Subcutaneous abdominal adipose tissue (tissue), 5 donors: ENCODE data around the gene GALNT7.
"Not testable (repeated sequence)": the region's sequence is repeated elsewhere in the genome, so short reads cannot be mapped to it uniquely, and the experiment has no call there.

Experiments
- H3K27ac ChIP-seq: one replicate; pipeline ENCODE4 v1.7.0; 2013; ENCODE audit warnings: low read depth, mild to moderate bottlenecking, inconsistent platforms, low read length, moderate library complexity
- H3K27me3 ChIP-seq, 5 donors: one replicate each; pipeline ENCODE4 v1.7.0; 2013; ENCODE audit warnings: low read length in 5 of 5, inconsistent platforms in 1 of 5; ENCODE audit not compliant: control insufficient read depth in 5 of 5, insufficient read depth in 4 of 5
- H3K36me3 ChIP-seq, 5 donors: one replicate each; pipeline ENCODE4 v1.7.0; 2013; ENCODE audit warnings: low read length in 5 of 5; ENCODE audit not compliant: control insufficient read depth in 5 of 5, insufficient read depth in 5 of 5
- H3K4me1 ChIP-seq, 5 donors: one replicate each; pipeline ENCODE4 v1.7.0; 2013; ENCODE audit warnings: low read length in 5 of 5, mild to moderate bottlenecking in 3 of 5, moderate library complexity in 1 of 5; ENCODE audit not compliant: control insufficient read depth in 5 of 5, insufficient read depth in 5 of 5
- H3K4me3 ChIP-seq, 5 donors: one replicate each; pipeline ENCODE4 v1.7.0; 2013; ENCODE audit warnings: low read length in 5 of 5, low read depth in 1 of 5
- H3K9ac ChIP-seq, 5 donors: one replicate each; pipeline ENCODE4 v1.7.0; 2013; ENCODE audit warnings: low read length in 5 of 5, mild to moderate bottlenecking in 4 of 5, moderate library complexity in 3 of 5
- H3K9me3 ChIP-seq, 5 donors: one replicate each; pipeline ENCODE4 v1.7.0; 2013; ENCODE audit warnings: low read length in 5 of 5; ENCODE audit not compliant: control insufficient read depth in 5 of 5
- donor health status: healthy.
- donor health status: healthy.
- donor health status: healthy.
- donor health status: healthy.
- donor health status: healthy.

The GALNT7 gene

DNA sequence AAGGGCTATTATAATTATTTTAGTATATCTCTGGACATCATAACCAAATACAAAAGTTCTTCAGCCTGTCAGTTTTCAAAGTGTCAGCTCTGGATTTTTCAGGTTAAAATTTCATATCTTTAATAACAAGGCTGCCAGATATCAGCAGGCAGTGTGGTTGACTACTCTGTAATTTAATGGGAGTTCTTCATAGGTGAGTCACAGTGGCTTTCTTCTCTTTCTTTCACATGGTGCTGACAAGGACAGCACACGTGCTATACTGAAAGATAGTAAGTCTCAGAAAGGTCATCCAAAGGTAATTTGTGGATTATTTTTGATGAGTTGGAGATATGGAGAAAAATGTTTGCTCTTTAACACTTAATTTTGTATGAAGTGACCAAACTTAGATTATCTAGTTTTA lies 43.2 kb downstream of the GALNT7 start:
- Histone ChIP-seq H3K27ac (no peak overlapping the region), H3K36me3 (no peaks in the 10 kb centered on the region), H3K9me3 (no peaks in the 10 kb centered on the region), H3K27me3 (no peaks in the 10 kb centered on the region), H3K4me1 (no peaks in the 10 kb centered on the region), H3K4me3 (no peak overlapping the region), H3K9ac (no peak overlapping the region)

DNA sequence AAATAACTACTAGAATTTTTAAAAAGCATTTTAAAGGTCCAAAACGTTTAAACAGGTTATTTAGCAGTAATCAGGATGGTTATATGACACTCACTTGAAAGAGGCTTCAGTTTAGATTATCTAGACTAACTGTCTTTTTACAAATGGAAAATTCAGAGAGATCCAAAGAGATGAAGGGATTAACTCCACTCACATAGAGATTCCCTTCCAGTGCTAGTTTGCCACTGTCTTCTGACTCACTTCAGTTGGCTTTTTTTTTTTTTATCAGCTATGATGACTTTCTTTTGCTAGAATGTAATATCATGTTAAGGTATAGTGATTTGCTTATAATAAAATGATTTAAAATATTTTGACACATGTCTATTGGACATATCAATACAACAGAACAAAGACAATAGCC lies 43.8 kb downstream of the GALNT7 start:
- no peak overlapping the region for H3K9ac ChIP-seq
- H3K4me3 ChIP-seq = no peak overlapping the region
- no peaks in the 10 kb centered on the region for H3K4me1 ChIP-seq
- H3K27me3 ChIP-seq = no peaks in the 10 kb centered on the region
- H3K36me3 ChIP-seq = no peaks in the 10 kb centered on the region
- H3K27ac ChIP-seq = no peak overlapping the region
- H3K9me3 ChIP-seq = no peaks in the 10 kb centered on the region

DNA sequence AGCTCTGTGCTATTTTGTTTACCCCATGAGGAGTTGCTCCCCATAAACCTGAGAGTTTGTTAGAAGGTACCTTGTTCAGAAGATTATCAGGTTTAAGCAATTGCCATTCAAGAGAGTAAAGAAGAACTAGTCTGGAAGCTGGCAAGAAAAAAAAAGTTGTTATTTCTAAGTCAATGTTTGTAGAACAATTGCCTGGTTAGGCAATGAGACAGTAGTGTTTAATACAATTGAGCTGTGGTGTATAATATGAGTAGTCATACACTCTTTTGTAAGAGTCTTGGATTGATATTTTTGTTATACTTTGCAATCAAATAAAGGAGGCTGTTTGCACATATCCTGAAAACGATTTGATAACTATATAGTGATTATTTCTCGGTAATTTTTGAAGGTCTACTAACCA lies 44.7 kb downstream of the GALNT7 start:
- Histone ChIP-seq H3K9ac (no peak overlapping the region), H3K4me1 (no peaks in the 10 kb centered on the region), H3K27me3 (no peaks in the 10 kb centered on the region), H3K4me3 (no peak overlapping the region), H3K36me3 (no peaks in the 10 kb centered on the region), H3K9me3 (no peaks in the 10 kb centered on the region), H3K27ac (no peak overlapping the region)

- H3K27me3 ChIP-seq = no peaks in the 10 kb centered on the region
- H3K4me3 ChIP-seq = no peak overlapping the region
- H3K4me1 ChIP-seq = no peaks in the 10 kb centered on the region
- H3K27ac ChIP-seq = no peak overlapping the region
- no peaks in the 10 kb centered on the region for H3K9me3 ChIP-seq
- no peaks in the 10 kb centered on the region for H3K36me3 ChIP-seq
- H3K9ac ChIP-seq = no peak overlapping the region
These were observed 45.6 kb downstream of the GALNT7 start for GRCh38 chr4:173214231-173214630.

DNA sequence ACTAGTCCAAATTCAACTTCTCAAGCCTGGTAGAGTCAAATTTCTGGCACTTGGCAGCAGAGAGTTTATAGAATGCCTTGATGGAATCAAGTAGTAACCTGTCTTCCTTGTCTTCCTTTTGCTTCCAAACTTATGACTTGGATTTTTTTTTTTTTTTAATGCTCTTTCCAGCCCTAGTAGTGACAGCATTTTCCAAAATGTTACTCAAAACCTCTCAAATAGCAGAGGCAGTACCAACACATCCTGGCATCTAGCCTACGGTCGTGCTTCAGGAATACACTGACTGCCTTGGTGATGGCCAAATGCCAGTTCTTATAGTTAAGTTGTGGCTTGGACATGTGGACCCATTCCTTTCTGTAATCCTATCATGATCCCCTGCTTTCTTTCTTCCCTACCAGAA lies 46.0 kb downstream of the GALNT7 start:
- H3K4me1 ChIP-seq = no peaks in the 10 kb centered on the region
- no peak overlapping the region for H3K4me3 ChIP-seq
- no peaks in the 10 kb centered on the region for H3K36me3 ChIP-seq
- no peak overlapping the region for H3K27ac ChIP-seq
- no peak overlapping the region for H3K9ac ChIP-seq
- no peaks in the 10 kb centered on the region for H3K9me3 ChIP-seq
- no peaks in the 10 kb centered on the region for H3K27me3 ChIP-seq

- Histone ChIP-seq H3K9me3 (no peaks in the 10 kb centered on the region), H3K9ac (no peak overlapping the region), H3K4me1 (no peaks in the 10 kb centered on the region), H3K4me3 (no peak overlapping the region), H3K27ac (no peak overlapping the region), H3K36me3 (no peaks in the 10 kb centered on the region), H3K27me3 (no peaks in the 10 kb centered on the region)
These were observed 48.5 kb downstream of the GALNT7 start for GRCh38 chr4:173217075-173217474.

GRCh38 chr4:173217727-173218126 lies 49.1 kb downstream of the GALNT7 start:
- H3K27me3 ChIP-seq = no peaks in the 10 kb centered on the region
- no peak overlapping the region for H3K9ac ChIP-seq
- H3K27ac ChIP-seq = no peak overlapping the region
- H3K9me3 ChIP-seq = no peaks in the 10 kb centered on the region
- H3K4me1 ChIP-seq = no peaks in the 10 kb centered on the region
- H3K36me3 ChIP-seq = no peaks in the 10 kb centered on the region
- H3K4me3 ChIP-seq = no peak overlapping the region

GRCh38 chr4:173218411-173219125 lies 50.0 kb downstream of the GALNT7 start:
- no peaks in the 10 kb centered on the region for H3K4me1 ChIP-seq
- H3K27me3 ChIP-seq = no peaks in the 10 kb centered on the region
- H3K9ac ChIP-seq = no peak overlapping the region
- no peak overlapping the region for H3K27ac ChIP-seq
- no peaks in the 10 kb centered on the region for H3K9me3 ChIP-seq
- no peaks in the 10 kb centered on the region for H3K36me3 ChIP-seq
- H3K4me3 ChIP-seq = no peak overlapping the region

DNA sequence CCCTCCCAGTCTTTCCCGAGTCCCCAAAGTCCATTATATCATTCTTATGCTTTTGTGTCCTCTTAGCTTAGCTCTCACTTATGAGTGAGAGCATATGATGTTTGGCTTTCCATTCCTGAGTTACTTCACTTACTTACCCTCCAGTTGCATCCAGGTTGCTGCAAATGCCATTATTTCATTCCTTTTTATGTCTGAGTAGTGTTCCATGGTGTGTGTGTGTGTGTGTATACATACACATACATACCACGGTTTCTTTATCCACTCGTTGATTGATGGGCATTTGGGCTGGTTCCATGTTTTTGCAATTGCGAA lies 50.5 kb downstream of the GALNT7 start:
- H3K36me3 ChIP-seq, H3K9ac ChIP-seq, H3K27ac ChIP-seq, H3K4me1 ChIP-seq, H3K9me3 ChIP-seq, H3K4me3 ChIP-seq, H3K27me3 ChIP-seq: not testable (repeated sequence)

DNA sequence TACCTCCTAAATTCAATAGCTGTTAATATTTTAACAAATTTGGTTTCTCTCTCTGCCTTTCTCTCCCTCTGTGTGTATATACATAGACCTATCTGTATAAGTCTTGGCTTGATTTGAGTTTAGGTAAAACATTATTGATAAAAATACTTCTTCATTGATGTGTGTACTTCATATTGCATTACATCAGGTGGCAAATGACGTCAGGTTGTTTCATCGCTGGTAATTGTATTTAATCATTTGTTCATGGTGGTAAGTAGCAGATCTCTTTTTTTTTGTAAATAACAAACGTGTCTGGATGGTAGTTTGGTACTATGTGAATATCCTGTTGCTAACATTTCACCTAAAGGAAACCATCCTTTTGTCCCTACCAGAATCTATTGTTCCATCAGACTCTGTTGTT lies 55.1 kb downstream of the GALNT7 start:
- no peaks in the 10 kb centered on the region for H3K4me1 ChIP-seq
- H3K4me3 ChIP-seq = no peak overlapping the region
- H3K9me3 ChIP-seq = no peaks in the 10 kb centered on the region
- H3K27ac ChIP-seq = no peak overlapping the region
- H3K27me3 ChIP-seq = no peaks in the 10 kb centered on the region
- H3K36me3 ChIP-seq = no peaks in the 10 kb centered on the region
- no peak overlapping the region for H3K9ac ChIP-seq

- no peak overlapping the region for H3K9ac ChIP-seq
- H3K27me3 ChIP-seq = no peaks in the 10 kb centered on the region
- no peak overlapping the region for H3K4me3 ChIP-seq
- no peak overlapping the region for H3K27ac ChIP-seq
- no peaks in the 10 kb centered on the region for H3K36me3 ChIP-seq
- H3K4me1 ChIP-seq = no peaks in the 10 kb centered on the region
- H3K9me3 ChIP-seq = no peaks in the 10 kb centered on the region
These were observed 57.8 kb downstream of the GALNT7 start for GRCh38 chr4:173226401-173226888.
